ENCODE results near the gene ST6GALNAC6.
"Not testable (repeated sequence)": the region's sequence is repeated elsewhere in the genome, so short reads cannot be mapped to it uniquely, and the experiment has no call there.

ST6GALNAC6 gene

DNA sequence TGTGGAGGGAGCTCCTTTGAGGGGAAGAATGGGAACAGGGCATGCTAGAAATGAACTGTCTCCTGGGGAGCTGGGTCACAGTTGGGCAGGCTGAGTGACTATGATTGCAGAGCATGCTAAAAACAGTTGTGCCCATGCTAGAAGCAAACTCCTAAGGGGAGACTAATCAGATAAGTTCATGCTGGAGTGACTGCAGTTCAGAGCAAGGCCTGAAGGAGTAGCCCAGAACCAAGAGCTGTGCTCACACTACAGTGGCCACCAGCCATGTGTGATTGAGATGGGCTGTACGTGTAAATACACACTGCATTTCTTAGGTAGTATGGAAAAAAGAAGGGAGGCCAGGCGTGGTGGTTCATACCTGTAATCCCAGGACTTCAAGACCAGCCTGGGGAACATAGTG, 11.6 kb downstream of the ST6GALNAC6 start:
- DNase-seq, result no peak

DNA sequence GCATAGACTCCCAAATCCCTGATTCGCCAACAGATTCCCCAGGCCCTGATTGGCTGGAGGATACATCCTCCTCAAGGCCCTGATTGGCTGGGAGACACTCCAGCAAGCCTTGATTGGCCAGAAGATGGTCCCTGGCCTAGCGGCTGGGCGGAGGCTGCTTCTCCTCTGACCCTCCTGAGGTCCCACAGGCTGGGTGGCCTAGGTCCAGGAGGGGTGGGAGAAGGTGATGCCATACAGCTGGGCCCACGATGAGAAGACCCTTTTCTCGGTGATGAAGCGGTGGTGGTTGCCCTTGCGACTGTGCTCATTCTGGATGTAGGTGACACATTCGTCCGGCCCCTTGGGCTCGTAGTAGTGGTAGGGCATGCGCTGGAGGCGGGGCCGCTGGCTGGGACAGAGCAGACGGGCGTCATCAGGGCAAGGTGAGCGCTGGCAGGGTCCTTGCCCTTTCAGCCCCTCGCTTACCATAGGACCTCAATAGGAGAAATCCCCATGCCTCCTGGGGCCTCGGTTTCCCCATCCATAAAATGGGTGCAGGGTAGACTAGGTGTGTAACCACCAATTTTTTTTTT, 12.9 kb downstream of the ST6GALNAC6 start:
- peak; percentile 47 for DNase-seq

DNA sequence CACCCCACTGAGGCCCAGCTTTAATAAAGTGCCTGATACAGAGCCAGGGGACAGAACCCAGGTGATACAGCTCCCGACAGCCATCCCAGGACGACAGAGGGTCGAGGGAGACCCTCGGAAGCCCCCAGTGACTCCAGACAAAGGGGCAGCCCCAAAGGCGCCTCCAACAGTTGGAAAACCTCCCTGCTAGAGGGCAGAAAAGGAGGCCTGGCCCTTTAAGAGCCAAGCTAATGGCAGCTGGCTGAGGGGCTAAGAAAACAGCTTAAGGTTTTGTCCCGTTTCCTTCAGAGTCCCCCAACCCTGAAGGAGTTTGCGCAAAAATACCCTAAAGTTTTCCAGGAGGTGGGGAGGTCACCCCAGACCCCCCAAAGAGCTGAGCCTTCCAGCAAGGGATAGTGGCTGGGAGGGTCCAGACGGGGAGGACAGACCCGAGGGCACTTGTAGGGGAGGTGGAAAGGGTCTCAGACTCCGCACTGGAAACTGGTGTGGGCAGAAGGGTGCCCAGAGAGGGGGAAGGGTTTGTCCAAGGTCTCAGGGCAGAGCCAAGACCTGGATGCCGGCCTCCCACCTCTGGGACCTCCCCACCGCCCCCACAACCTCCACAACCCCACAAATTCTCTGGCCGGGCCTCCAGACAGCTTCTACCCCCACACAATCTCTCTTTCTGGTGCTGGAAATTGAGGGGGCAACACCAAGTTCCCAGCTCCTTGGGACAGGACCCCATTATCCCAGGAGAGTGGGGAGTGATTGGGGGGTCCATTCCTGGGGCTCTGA, 13.7 kb downstream of the ST6GALNAC6 start:
- no peak for DNase-seq

DNA sequence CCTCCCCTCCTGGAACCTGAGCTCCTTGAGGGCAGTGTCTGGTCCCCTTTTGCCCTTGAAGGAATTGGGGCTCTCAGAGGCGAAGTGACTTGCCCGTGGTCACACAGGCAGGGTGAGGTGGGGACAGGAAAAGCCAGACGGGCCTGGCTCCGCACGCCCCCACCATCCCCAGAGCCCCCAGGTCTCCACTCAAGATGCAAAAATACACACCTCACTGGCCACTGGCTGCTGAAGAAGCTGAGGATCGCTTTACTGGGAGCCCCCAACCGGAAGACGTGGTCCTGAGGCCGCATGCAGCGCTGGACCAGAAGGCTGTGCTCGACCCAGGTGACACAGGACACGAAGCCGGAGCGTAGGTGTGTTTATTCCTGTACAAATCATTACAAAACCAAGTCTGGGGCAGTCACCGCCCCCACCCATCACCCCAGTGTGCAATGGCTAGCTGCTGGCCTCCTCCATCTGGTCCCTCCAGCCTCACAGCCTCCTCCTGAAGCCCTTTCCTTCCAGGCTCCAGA, 14.4 kb downstream of the ST6GALNAC6 start:
- DNase-seq, result peak; percentile 4

DNA sequence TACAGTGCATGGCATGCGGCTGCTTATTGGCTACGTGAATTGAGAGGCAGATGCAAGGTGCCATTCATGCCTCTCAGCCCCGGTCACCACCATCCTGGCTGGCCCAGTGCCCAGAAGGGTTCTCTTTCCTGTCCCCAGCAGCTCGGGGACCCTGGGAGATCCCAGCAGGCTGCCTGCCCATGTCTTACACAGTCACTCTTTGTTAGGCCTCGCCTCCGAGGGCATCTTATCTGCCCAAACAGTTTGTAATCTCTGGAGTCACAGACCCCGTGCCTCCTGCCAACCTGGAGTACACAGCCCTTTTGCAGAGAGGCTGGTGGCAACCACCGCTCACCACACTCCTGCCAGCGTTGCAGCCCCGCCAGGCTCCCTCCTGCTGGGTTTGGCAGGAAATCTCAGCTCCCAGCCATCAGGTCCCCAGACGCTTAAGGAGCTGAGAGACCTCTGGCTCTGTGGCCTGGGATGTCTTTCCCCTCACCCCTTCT, 14.9 kb downstream of the ST6GALNAC6 start:
- no peak for DNase-seq

DNA sequence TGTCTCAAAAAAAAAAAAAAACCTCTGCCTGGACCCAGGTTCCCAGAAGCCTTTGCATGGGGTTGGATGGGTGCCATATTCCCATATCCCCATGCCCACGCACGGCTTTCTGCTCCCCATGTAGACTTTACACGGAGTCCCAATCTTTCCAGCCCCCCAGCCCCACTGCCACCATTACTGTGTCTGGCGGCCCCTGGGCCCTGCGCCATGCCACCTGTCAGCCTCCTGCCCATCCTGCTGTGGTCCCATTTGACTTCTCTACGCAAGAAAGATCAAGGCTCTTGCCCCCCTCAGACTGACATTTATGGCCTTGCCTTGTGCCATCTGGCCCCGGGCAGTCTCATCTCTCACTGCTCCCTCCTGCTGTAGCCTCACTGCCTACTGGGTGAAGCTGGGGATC, 15.4 kb downstream of the ST6GALNAC6 start:
- no peak for DNase-seq

DNA sequence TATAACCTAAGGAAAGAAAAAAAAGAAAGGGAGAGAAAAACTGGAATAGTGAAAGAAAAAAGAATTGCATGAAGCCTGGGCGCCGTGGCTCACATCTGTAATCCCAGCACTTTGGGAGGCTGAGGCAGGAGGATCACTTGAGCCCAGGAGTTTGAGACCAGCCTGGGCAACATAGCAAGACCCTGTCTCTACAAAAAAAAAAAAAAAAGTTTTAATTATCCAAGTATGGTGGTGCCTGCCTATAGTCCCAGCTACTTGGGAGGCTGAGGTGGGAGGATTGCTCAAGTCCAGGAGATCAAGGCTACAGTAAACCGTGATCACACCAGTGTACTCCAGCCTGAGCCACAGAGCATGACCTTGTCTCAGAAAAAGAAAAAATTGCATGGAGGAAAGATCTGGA, 17.7 kb downstream of the ST6GALNAC6 start:
- not testable (repeated sequence) for DNase-seq

DNA sequence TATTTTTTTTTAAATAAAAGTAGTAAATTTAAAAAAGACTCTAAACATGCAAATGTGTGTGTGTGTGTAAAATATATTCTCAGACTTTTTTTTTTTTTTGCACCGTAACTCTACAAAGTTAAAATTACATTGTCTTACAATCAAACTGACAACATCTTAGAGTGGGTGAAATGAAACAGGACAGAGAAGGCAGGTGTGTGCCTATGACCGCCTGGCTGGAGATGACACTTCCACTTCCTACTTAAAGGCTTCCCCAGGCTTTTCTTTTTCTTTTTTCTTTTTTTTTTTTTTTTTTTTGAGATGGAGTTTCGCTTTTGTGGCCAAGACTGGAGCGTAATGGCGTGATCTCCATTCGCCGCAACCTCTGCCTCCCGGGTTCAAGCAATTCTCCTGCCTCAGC, 19.3 kb downstream of the ST6GALNAC6 start:
- DNase-seq, result no peak

DNA sequence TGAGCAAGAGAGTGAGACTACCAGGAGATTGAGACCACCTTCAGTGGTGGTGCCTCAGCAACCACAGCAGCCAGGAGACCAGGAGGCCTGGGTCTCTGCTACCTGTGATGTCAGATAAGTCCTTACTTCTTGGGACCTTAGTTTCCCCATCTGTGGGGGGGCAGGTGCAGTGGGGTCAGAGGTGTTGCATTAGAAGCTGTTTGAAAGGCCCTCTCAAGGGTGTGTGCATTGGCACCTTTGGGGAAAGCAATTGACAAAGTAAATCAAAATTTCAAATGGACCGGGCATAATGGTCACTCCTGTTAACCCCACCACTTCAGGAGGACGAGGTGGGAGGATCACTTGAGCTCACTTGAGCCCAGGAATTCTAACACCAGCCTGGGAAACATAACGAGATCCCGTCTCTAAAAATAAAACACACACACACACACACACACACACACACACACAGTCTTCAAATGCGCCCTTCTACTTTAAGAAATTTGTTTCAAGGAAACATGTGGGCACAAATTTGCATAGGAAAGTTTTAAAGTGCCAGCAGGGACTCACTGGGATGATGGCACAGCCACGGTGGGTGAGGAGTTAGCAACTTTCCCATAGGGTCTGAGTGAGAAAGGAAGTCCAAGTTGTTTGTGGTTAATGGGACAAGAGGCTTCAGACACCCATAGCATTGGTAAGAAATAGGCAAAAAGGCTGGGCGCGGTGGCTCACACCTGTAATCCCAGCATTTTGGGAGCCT, 20.6 kb downstream of the ST6GALNAC6 start:
- no peak for DNase-seq

DNA sequence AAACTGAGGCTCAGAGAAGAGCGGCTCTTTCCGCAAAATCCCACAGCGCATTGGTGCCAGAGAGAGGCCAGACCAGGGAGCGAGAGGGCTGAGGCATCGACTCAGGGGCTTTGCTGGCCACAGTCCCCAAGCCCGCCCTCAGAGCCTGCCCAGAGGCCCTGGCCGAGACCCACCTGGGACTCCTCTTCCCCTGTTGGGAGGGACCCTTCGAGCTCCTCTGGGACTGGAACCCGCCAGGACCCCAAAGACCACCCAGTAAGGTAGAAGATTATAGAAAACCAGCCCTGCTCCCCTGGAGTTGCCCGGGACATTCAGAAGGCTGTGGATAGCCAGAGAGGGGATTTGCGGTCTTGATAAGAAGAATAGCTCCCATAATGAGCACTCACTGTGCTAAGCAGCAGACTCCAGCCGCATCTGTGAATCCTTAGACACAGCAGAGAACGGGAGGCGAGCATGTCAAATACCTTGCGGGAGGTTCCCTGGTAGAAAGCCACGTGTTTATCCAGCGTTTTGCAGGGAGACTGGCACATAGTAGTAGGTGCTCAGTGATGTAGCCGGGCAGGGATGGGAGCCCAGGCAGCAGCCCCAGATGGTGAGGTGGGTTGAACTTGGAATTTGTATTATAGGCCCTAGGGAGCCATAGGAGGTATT, 21.3 kb downstream of the ST6GALNAC6 start:
- no peak for DNase-seq

DNA sequence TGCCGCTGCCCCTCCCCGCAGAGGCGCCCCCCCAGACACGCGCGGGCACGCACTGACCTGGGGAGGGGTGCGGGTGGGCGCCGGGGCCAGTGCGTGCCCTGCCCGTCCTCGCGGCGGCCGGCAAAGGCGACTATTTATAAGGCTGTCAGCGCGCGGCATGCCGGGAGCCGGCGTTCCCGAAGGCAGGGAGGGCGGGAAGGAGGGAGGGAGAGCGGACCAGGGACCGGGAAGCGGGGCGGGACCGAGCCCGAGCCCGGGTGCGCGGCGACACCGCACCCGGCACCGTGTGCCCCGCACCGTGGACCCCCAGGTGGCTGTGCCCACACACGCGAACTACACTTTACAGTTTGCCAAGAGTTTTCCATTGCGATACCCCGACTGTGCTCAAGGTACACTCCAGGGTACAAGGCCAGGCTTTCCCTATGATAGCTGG, 21.8 kb downstream of the ST6GALNAC6 start, which contains the start of gene AK1:
Gene AK1 (minus strand): TSS at position 110 of the 433 bp plus-strand sequence. CDS start 3,058 bp downstream, outside the sequence.
- peak; percentile 76 for DNase-seq

DNA sequence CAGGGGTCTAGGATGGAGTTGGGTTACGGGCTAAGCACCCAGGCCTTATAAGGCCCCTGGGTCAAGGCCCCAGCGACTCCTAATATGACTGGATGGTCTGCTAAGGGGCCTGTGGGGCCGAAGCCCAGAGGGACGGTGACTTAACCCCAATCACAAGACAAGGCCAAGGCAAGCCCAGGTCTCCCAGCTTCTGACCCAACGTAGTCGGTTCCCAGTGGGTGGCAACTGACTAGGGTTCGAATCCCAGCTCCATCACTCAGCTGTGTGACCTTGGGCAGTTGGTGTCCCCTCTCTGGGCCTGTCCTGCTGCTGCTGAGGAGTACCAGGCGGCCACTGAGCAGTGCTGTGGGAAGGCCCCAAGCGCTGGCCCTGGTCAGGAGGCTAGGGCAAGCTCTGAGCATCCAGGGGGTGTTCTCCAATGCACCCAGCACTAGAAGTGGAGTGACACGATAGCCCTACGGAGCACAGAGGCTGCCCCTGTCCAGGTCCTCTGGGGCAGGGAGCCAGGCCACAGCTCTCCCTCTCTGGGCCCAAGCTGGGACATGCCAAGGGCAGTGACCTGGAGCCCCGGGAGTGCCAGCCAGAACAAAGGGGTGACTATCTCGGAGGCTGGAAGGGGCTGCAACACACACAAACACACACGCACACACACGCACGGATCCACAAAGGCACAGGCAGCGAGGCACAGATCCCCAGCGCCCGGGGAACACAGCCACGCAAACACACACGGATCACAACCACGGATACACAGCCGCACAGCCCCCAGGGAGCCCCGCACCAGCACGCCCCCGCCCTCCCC, 22.4 kb downstream of the ST6GALNAC6 start:
- DNase-seq, result no peak

DNA sequence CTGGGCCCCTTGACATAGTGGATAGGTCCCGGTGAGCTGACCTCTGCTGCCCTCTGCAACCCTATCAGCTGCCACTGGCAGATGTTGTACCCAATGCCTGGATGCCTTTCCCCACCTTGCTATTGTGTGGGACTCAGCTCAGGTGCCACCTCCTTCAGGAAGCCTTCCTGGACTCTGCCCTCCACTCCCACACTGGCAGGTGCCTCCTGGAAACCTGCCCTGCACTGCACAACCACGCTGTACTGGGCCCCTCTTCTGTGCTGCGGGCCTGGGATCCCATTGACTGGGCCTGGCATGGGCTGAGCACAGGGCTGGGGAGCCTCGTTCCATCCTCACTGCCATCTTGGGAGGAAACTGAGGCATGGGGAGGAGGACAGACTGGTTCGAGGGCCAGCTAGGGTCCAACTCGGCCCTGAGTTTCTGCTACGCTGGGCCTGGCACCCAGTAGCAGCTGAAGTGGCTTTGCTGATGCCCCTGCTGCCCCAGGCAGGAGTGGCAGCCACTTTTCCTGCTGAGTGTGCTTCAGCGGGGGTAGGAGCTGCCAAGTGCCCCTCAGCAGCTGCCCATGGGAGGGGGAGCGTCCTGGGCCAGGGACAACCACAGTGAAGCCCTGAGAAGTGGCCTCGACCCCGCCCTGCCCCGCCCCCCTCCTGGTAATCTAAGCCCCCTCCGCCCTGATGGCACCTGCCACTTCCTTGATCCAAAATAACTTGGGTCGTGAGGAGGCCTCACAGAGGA, 23.2 kb downstream of the ST6GALNAC6 start:
- DNase-seq, result no peak

DNA sequence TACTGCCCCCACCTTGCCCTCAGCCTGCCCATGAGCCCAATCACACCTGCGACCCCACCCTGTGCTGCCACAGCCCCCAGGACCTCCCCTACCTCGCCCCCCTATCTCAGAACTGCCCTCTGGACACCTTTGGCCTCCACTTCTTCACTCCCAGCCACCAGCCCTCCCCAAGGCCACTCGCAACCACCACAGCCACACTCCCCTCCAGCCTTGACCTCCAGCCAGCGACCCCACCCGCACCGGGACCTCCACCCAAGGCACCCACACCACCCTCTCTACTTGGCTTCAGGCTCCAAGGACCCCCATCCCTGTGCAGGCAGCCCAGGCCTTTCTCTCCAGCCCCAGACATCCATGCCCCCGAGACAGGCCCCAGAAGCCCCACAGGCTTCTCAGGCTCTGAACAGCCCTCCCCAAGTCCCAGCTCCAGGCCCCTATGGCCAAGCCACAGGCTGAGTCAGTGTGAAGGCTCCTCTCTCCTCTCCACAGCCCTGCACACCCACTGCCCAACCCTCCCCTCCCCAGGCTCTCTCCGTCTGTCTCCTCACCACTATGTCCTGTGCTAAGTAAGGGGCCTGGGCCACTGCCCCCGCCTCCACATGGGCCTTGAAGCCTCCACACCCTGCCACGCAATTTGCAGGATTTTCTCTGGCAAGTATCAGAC, 24.0 kb downstream of the ST6GALNAC6 start:
- DNase-seq, result no peak

DNA sequence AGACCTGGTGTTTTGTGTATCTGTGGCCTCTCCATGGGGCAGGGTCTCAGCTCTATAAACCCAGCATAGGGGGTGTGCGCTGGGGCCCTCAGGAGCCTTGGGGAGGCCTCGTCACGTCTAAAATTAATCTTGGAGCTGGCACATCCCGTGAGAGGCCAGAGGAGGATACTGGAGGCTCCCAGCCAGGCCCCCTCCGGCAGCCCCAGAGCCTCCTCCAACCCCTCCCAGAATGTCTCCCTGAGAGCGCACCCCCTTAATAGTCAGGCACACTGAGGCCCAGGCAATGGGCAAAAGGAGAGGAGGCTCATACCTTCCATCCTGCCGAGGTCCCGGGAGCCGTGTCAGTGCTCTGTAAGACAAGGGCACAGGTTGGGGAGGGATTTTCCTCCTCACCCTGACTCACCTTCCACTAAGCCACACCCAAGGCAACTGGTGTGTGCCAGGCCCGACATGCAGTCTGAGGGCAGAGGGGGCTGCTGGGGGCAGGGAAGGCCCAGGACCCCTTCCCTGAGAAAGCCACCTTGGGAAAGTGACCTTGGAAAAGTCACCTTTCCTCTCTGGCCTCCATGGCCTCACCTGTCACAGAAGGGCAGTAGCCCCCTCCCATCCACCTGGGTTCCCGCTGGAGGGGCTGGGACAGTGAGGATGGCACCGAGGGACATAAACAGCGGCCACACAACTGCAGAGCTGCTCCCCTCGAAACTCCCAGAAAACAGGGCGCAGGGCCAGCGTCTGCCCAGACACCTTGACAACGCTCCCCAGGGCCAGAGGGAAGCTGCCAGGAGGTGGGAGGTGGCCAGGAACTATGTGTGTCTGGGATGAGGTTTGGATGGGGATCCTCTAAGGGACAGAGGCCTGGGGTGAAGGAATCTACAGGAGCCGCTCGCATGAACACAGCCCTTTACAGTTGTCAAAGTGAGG, 24.8 kb downstream of the ST6GALNAC6 start:
- no peak for DNase-seq

DNA sequence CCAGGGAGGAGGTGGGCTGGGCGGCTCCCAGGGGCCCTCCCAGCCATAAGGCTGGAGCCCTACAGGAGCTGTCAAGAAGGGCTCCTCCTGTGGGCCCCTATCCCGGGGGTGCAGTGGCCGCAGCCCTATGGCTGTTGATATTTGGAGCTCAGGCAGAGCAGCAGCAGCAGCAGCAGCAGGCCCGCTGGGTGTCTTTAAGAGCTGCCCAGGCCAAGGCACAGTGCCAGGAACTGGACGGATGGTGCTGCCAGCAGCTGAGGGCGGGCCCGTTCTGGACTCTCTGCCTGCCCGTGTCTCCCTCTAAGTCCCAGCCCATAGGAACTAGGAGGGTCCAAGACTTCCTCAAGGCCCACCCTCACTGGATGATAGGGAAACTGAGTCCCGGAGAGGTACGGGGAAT, 25.5 kb downstream of the ST6GALNAC6 start:
- no peak for DNase-seq

DNA sequence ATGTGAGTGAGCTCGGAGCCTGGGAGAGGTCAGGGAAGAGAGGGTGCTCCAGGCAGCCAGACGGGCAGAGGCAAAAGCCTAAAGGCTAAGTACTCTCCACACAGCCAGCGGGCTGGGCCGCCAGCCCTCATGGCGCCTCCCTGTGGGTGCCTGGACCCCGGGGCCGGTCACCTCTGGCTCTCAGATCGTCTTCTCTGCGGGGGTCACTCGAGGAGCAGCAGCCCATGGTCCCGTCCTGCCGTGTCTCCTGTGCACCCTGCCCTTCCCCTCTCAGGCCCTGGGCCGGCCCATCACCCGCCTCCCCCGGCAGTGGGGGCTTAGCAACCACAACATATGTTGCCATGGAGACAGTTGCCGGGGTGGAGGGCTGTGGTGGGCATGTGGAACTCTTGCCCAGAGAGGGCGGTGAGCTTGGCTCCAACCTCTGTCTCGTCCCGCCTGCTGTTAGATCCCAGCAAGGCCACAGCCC, 26.1 kb downstream of the ST6GALNAC6 start:
- no peak for DNase-seq

DNA sequence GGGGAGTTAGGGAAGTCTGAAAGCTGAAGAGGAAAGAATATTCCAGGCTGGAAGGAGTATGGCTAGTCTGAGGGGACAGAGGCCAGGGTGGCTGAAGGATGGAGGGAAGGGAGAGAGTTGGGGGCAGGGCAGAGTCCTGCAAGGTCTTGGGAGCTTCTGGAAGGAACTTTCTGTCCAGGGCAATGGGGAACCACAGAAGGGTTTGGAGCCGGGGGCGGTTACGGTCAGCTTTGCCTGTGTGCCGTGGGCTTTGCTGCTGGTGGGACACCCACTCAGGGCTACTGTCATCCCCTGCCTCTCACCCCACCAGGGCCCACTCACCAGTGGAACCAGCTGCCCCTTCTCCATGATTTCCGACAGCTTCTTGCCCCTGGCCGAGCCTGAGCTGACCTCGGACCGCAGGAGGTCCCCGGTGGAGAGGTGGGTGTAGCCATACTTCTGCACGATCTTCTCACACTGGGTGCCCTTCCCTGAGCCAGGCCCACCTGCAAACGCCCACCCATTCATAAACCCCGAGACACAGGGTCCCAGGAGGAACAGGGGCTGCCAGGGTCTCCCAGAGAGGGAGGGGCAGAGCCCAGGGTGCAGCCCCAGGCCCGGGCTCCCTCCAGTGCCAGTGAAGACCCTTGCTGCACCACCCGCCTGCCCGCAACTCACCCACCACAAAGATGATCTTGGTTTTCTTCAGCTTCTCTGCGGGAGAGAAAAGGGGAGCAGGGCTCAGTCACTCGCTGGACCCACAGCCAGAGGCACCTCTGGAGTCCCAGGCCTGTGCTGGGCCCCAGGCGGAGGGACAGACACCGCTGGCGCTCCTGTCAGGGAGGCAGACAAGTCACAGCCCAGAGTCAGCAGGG, 26.8 kb downstream of the ST6GALNAC6 start:
- DNase-seq, result no peak
